Stimulated activated CD4-positive, alpha-beta T cell treated with anti-CD3 and anti-CD28 coated beads, Interleukin-15, amount 100 ng/mL, for 1 hour (primary cell): ENCODE data around the gene NRM.
"Not testable (repeated sequence)": the region's sequence is repeated elsewhere in the genome, so short reads cannot be mapped to it uniquely, and the experiment has no call there.

Experiments
- DNase-seq, 2 donors: peaks; one replicate each; pipeline ENCODE4 v3.0.0-alpha.2; 2020; ENCODE audit warnings: low read depth in 1 of 2, low spot score in 1 of 2

NRM gene, protein sequence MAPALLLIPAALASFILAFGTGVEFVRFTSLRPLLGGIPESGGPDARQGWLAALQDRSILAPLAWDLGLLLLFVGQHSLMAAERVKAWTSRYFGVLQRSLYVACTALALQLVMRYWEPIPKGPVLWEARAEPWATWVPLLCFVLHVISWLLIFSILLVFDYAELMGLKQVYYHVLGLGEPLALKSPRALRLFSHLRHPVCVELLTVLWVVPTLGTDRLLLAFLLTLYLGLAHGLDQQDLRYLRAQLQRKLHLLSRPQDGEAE

DNA sequence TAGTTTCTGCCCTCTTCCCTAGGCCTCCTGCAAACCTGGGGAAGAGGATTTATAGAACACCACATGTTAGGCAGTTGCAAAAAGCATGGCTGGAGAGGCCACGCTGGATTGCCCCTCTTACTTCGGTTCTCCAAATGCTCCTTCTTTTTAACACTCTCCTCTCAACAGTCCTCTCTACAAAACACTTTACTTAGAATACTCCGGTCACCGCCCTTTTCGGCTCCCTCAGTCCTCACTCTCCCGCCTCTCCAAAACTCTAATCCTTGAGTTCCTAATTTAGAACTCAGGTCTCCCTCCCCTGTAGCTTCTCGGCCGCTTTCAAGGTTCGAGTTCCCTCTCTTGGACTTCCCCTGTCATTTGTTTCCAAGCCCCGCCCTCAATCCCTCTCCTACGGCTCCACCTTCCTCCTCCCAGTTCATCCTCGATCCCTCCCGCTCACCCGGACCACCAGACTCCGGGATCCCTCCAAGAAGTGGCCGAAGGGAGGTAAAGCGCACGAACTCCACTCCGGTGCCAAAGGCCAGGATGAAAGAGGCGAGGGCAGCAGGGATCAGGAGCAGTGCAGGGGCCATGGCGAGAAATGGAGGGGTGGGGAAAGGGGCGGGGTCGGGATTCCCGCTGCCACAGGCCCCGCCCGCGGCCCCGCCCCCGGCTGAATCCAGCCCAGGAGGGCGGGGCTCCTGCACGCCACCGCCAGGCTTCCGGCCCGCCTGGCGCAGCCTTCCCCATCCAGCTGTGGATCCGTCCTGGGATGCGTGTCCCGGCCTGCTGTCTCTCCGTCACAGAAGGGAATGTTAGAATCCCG is at the start of gene NRM:
TSS of gene NRM (minus strand) at position 582 of the 805 bp plus-strand sequence. CDS start at position 572, 10 bp downstream.
- peak; percentile 52 to 71 for DNase-seq

DNA sequence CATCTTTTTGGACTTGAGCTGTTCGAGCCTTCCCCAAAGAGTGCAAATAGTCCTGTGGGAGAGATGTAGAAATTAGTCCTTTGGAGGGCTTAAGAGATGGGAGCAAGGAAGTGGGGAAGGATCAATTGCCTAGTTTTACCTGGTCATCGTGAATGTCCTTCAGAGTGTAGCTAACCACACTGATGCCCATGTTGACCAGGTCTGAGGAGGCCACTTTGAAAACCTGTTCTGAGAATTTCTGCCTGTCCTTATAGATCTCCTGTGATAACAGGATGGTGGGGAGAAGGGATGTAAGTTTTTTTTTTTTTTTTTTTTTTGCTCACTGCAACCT is 49.7 kb upstream of the NRM start:
- no peak for DNase-seq

DNA sequence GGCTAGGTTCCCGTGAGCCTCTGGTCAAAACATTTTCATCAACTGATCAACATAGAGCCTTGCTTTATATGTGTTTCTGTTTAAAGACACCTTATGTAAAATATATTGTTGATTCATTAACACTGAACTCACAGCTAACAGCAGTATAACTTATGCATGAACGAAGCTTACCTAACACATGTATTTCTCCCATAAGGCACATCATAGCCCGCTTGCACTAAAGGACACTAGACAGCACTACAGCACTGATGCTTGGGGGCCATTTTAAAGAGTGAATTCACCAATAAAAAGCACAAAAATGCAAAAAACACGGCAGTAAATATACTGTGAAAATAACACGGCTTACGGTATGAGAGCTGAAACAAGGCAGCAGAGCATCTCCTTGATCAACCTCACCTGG is 47.7 kb upstream of the NRM start:
- no peak for DNase-seq

DNA sequence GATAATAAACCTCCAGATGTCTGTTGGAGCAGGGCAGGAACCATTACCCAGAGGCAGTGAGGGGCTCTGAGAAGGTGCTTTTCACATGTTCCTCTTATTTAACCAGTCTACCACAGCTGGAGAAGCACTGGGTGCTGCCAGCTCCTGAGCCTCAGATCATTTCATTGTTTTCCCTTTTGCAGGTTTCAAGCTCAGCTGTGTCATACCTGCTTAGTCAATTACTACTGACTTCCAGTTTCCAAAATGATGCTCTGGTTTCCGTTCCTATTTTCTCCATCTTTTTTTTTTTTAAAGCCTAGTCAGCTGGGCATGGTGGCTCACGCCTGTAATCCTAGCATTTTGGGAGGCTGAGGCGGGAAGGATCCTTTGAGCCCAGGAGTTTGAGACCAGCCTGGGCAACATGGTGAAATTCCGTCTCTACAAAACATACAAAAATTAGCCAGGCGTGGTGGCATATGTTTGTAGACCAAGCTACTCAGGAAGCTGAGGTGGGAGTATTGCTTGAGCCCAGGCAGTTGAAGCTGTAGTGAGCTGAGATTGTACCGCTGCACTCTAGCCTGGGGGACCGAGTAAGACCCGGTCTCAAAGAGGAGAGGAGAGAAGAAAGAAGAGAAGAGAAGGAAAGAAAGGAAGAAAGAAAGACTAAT is 45.0 kb upstream of the NRM start:
- no peak for DNase-seq

DNA sequence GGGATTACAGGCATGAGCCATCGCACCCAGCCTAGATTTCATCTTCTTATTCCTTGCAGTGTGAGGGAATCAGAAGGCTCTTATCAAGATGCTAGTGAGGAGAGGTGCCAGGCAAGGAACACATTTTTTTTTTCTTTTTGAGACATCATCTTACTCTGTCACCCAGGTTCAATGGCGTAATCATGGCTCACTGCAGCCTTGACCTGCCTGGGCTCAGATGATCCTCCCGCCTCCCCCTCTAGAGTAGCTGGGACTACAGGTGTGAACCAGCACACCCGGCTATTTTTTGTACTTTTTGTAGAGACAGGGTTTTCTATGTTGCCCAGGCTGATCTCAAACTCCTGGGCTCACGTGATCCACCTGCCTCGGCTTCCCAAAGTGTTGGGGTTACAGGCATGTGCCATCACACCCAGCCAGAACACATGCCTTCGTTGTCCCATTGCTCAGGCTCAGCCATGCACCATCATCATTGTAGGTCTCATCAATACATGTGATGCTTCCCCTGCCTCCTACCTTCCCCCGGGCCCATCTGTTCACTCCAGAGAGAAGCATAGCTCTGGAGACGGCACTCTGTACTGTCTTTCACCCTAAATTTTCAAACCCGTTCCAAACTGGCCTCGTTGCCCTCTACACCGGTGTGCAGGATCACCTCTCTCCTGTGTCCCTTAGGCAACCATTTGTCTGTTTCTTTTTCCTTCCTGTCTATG is 41.6 kb upstream of the NRM start:
- no peak for DNase-seq

DNA sequence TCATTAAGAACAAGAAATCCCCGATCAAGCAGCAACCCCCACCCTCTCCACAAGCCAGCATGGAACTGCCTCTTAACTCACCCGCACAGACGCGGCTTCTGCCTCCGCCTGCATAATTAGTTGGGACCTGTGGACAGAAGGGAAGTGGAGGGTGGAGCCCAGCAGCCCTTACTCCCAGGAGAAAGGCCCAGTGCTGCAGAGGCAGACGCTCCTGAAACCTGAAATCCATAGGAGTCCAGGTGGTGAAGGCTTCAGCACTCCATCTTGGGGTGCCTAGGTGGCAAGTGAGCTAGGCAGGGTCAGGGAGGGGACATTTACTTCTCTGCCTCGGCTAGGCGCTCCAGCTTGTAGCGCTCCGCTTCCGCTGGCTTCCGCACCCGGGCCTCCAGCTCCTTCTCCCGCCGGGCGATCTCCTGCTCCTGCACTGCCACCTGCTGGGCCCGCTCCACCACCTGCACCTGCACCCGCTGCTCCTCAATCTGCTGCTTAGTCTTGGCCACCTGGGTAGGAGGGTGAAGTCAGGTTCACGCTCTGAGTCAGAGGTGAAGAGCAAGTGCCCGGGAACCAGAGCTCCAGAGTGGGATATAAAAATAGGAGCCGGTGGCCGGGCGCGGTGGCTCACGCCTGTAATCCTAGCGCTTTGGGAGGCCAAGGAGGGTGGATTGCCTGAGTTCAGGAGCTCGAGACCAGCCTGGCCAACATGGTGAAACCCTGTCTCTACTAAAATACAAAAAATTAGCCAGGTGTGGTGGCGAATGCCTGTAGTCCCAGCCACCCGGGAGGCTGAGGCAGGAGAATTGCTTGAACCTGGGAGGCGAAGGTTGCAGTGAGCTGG is 40.0 kb upstream of the NRM start:
- peak; percentile 74 to 75 for DNase-seq

DNA sequence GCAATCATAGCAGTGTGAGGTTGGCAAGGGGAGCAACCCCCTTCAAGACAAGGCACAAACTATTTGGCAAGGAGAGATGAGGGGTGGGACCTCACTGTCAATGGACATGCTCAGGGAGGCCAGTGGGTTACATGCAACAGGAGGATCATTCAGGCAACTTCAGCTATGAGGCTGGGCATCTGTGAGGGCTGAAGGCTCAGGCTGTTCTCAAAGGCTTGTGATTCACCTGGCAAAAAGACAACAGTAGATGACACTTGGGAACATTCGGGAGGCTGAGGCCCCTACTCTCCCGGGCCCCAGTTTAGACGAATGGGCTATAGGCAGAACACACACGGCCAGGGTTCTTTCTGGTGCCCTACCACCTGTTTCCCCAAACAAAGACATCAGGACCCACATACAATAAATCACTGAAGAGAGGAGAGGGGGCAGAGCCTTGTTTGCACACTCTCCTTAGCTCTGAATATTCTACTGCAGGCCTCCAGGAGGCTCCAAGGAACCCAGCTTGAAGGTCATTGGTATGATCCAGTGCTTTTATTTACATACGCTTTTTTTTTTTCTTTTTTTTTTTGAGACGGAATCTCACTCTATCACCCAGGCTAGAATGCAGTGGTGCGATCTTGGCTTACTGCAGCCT is 37.3 kb upstream of the NRM start:
- DNase-seq, result no peak

DNA sequence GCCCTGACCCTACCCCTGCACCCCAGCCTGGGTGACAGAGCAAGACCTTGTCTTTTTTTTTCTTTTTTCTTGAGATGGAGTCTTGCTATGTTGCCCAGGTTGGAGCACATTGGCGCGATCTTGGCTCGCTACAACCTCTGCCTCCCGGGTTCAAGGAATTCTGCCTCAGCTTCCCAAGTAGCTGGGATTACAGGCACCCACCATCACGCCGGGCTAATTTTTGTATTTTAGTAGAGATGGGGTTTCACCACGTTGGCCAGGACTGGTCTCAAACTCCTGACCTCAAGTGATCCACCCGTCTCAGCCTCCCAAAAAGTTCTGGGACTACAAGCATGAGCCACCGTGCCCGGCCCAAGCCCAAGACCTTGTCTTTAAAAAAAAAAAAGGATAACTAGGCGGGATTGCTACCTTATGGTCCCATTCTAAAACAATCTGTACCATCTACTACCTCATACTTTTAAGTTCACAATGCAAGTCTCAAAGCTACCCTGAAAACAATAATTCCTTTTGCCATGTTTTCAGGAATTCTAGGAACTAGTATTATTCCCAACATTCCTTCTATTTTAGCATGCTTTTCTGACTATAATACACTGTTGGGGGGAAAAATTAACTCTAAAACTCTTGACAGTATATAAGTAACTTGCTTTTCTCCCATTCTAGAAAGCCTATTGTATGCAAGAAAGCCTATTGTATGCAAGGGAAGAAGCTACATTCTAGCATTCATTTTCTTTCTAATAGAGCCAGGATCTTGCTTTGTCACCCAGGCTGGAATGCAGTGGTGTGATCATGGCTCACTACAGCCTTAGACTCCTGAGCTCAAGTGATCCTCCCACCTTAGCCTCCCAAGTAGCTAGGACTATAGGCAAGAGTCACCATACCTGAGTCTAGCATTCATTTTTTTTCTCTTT is 36.0 kb upstream of the NRM start:
- no peak for DNase-seq

DNA sequence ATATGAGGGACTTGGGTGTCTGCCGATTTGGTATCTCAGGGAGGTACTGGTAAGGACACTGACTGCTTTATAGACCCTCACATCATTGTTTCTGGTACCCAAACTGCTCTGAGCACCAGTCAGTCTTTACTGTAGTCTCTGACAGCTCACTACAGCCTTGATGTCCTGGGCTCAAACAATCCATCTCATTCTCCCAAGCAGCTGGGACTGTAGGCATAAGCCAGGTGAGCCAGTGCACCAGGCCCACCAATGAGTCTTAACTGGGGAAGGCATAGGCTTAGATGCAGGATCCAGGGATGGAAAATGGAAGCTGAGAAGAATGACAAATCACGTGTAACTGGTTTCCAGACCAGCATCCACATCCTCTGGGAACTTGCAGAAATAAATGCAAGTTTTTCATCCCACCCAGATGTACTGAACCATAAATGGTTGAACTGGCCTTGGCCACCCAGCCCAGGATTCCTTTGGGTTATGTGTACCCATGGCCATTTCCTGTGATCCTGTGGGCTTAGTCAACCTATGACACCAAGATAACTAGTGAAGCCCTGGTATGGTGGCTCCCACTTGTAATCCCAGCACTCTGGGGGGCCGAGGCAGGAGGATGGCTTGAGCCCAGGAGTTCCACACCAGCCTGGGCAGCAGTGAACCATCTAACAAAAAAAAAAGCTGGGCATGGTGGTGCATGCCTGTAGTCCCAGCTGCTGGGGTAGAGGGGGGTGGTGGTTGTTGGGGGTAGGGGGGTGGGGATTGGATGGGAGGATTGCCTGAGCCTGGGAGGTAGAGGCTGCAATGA is 35.1 kb upstream of the NRM start:
- no peak for DNase-seq

DNA sequence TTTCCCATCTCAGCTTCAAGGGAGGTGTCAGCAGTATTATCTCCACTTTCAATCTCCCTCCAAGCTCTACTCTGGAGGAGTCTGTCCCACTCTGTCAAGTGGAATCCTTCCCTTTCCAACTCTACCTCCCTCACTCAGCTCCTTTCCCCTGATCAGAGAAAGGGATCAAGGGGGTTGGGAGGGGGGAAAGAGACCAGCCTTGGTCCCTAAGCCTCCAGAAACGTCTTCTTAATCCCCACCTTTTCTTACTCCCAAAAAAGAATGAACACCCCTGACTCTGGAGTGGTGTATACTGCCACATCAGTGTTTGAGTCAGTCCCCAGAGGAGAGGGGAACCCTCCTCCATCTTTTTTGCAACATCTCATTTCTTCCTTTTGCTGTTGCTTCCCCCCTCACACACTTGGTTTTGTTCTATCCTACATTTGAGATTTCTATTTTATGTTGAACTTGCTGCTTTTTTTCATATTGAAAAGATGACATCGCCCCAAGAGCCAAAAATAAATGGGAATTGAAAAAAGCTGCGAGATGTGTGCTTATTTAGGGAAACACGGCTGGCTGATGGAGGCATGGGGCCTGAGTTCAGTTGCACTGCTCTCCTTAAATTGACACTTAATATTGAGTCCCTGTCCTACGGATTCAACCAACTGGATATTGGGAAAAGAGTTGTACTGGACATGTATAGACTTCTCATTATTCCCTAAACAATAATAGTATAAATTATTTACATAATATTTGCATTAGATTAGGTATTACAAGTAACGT is 34.3 kb upstream of the NRM start:
- DNase-seq, result no peak

DNA sequence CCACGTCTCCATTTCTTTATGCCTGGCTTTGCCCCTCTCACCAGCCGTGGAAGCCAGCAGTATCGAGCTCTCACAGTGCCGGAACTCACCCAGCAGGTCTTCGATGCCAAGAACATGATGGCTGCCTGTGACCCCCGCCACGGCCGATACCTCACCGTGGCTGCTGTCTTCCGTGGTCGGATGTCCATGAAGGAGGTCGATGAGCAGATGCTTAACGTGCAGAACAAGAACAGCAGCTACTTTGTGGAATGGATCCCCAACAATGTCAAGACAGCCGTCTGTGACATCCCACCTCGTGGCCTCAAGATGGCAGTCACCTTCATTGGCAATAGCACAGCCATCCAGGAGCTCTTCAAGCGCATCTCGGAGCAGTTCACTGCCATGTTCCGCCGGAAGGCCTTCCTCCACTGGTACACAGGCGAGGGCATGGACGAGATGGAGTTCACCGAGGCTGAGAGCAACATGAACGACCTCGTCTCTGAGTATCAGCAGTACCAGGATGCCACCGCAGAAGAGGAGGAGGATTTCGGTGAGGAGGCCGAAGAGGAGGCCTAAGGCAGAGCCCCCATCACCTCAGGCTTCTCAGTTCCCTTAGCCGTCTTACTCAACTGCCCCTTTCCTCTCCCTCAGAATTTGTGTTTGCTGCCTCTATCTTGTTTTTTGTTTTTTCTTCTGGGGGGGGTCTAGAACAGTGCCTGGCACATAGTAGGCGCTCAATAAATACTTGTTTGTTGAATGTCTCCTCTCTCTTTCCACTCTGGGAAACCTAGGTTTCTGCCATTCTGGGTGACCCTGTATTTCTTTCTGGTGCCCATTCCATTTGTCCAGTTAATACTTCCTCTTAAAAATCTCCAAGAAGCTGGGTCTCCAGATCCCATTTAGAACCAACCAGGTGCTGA is 33.3 kb upstream of the NRM start:
- DNase-seq, result not testable (repeated sequence)

DNA sequence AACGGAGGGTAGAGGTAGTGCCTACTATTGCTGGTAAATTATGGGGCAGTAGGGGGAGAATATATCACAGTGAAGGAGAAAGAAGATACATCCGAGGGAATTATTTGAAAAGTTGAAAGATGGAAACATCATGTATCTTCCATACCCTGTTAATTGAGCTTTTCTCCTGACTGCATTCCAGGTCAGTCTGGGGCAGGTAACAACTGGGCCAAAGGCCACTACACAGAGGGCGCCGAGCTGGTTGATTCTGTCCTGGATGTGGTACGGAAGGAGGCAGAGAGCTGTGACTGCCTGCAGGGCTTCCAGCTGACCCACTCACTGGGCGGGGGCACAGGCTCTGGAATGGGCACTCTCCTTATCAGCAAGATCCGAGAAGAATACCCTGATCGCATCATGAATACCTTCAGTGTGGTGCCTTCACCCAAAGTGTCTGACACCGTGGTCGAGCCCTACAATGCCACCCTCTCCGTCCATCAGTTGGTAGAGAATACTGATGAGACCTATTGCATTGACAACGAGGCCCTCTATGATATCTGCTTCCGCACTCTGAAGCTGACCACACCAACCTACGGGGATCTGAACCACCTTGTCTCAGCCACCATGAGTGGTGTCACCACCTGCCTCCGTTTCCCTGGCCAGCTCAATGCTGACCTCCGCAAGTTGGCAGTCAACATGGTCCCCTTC is 32.5 kb upstream of the NRM start:
- DNase-seq, result not testable (repeated sequence)

DNA sequence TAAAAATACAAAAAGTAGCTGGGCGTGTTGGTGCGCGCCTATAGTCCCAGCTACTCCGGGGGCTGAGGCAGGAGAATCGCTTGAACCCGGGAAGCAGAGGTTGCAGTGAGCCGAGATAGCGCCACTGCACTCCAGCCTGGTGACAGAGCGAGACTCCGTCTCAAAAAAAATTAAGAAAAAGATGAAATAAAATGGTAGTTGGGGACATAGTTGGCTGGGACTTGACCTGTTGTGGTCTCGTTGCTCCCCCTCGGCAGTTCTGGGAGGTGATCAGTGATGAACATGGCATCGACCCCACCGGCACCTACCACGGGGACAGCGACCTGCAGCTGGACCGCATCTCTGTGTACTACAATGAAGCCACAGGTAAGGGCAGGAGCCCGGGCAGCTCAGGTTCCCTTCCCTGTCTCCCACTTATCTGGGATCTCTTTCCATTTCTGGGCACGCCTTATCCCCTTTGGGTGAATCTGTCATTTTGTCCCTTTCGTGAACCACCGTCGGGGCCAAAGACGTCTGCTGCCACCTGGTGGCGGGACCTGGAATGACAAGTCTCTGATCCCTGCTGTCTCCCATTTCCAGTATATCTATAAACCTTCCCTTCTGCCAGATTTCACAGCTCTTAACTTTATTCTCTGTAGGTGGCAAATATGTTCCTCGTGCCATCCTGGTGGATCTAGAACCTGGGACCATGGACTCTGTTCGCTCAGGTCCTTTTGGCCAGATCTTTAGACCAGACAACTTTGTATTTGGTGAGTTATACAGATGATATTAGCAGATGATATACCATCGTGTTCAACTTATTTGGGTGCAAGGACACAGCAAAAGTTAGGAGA is 31.7 kb upstream of the NRM start:
- DNase-seq, result peak; percentile 70 to 81

DNA sequence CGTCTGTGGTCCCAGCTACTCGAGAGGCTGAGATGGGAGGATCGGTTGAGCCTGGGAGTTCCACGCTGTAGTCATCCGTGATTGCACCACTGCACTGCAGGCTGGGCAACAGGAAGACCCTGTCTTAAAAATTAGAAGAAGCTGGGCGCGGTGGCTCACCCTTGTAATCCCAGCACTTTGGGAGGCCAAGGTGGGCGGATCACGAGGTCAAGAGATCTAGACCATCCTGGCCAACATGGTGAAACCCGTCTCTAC is 31.2 kb upstream of the NRM start:
- DNase-seq, result not testable (repeated sequence)

DNA sequence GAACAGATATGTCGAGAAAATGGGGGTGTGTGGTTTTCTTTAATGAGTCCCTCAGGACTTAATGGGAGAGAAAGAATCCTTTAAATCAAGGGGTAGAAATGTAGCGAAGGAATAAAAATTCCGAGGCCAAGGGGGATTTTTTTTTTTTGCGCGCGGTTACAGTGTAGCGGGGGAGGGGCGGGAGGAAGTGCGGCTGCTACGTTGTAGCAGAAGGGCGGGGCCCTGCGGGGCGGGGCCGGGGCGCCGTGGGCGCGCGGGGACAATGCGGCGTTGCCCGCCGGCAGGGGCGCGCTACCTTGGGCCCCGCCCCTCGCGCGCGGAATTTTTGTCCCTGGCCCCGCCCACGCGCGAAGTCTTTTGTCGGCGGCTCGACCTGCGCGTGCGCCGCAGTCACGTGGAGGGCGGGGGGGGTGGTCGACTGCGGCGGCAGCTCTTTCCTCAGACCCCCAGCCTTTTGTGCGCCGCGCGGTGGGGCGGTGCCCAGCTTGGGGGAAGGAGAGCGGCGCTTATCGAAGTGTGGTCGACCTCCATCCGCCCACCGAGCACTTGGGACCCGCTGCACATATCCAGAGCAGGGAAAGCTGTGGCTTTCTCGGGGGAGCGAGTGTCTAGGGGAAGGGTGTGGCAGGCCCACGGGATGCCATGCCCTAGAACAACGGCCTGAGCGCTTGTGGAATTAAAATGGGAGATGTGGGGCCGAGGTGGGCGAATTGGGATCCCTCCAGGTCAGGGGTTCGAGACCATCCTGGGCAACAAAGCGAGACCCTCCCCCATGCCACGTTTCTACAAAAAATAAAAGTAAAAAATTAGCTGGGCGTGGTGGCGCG is 30.6 kb upstream of the NRM start:
- DNase-seq, result peak; percentile 95 to 98
